SJCRH30 (cell line): ENCODE results near the gene GEMIN8. TPM values are rescaled to one million over a fixed set of nuclear protein-coding genes. Genes with fewer than 3 reads are reported as not detected.

Experiments used
- total RNA-seq: library from RNA; depleted of rRNA; stranded (reverse); fragments of >200 nt; shearing (Covaris generic); gene quantifications from 2 replicates; pipeline ENCODE4 v1.2.3, GENCODE V29; 2014; rRNA removed

The GEMIN8 gene
- total RNA-seq, 1 experiment from 2014 or later, result 11.7 TPM

Other genes starting within 250 kb of the GEMIN8 start
- 85.4 and 89.5 TPM in 2 replicates for gene GPM6B, start 212.8 kb downstream of the GEMIN8 start, total RNA-seq